RWPE2 (cell line): ENCODE results near the gene C1QL4.
A peak's percentile ranks its signal among the peaks of the same experiment; 100 is the strongest.

Experiments used
- ATAC-seq: fragments of 200-7000 bp; cut with Tn5 transposase; 3 replicates; pipeline ENCODE4 v1.9.1; 2021; ENCODE audit warnings: low read depth
- DNase-seq: peaks from one replicate; pipeline ENCODE4 v3.0.0-alpha.2; 2020; ENCODE audit warnings: low spot score
- H3K27ac ChIP-seq: fragments of 450-650 bp; 2 replicates; pipeline ENCODE4 v1.5.1; 2017; ENCODE audit warnings: mild to moderate bottlenecking; ENCODE audit not compliant: poor library complexity, severe bottlenecking
- H3K27me3 ChIP-seq: fragments of 250-450 bp; sonication (Bioruptor Pico); 2 replicates; pipeline ENCODE4 v1.5.1; 2021; ENCODE audit warnings: mild to moderate bottlenecking, moderate library complexity; ENCODE audit not compliant: insufficient read depth, poor library complexity, severe bottlenecking
- H3K36me3 ChIP-seq: fragments of 250-450 bp; sonication (Bioruptor Pico); 2 replicates; pipeline ENCODE4 v1.5.1; 2020; ENCODE audit warnings: low read depth, mild to moderate bottlenecking, moderate library complexity
- H3K4me1 ChIP-seq: fragments of 250-450 bp; sonication (Bioruptor Pico); 2 replicates; pipeline ENCODE4 v1.5.1; 2021; ENCODE audit warnings: mild to moderate bottlenecking, moderate library complexity; ENCODE audit not compliant: insufficient read depth, poor library complexity, severe bottlenecking
- H3K4me3 ChIP-seq: fragments of 250-450 bp; sonication (Bioruptor Pico); 2 replicates; pipeline ENCODE4 v1.5.1; 2021; ENCODE audit warnings: mild to moderate bottlenecking, moderate library complexity; ENCODE audit not compliant: severe bottlenecking
- H3K9me3 ChIP-seq: fragments of 250-450 bp; sonication (Bioruptor Pico); 2 replicates; pipeline ENCODE4 v1.5.1; 2021; ENCODE audit warnings: mild to moderate bottlenecking, moderate library complexity; ENCODE audit not compliant: severe bottlenecking
- TF ChIP-seq, protein P1 (sequence below): fragments of 450-650 bp; IDR thresholded peaks from one replicate; pipeline ENCODE4 v1.5.1; 2017; ENCODE audit warnings: mild to moderate bottlenecking, moderate library complexity; ENCODE audit not compliant: poor library complexity, severe bottlenecking

C1QL4 gene

GRCh38 chr12:49301760-49302159 is 35.2 kb downstream of the C1QL4 start:
- no peak overlapping the region for H3K4me3 ChIP-seq
- no peak for ATAC-seq
- no peaks in the 10 kb centered on the region for H3K9me3 ChIP-seq
- H3K27ac ChIP-seq = no peak overlapping the region
- H3K27me3 ChIP-seq = peaks cover 10% of the 10 kb centered on the region
- DNase-seq = no peak
- H3K4me1 ChIP-seq = no peaks in the 10 kb centered on the region
- TF ChIP-seq, protein P1, sequence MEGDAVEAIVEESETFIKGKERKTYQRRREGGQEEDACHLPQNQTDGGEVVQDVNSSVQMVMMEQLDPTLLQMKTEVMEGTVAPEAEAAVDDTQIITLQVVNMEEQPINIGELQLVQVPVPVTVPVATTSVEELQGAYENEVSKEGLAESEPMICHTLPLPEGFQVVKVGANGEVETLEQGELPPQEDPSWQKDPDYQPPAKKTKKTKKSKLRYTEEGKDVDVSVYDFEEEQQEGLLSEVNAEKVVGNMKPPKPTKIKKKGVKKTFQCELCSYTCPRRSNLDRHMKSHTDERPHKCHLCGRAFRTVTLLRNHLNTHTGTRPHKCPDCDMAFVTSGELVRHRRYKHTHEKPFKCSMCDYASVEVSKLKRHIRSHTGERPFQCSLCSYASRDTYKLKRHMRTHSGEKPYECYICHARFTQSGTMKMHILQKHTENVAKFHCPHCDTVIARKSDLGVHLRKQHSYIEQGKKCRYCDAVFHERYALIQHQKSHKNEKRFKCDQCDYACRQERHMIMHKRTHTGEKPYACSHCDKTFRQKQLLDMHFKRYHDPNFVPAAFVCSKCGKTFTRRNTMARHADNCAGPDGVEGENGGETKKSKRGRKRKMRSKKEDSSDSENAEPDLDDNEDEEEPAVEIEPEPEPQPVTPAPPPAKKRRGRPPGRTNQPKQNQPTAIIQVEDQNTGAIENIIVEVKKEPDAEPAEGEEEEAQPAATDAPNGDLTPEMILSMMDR = no peak
- H3K36me3 ChIP-seq = no peaks in the 10 kb centered on the region

DNA sequence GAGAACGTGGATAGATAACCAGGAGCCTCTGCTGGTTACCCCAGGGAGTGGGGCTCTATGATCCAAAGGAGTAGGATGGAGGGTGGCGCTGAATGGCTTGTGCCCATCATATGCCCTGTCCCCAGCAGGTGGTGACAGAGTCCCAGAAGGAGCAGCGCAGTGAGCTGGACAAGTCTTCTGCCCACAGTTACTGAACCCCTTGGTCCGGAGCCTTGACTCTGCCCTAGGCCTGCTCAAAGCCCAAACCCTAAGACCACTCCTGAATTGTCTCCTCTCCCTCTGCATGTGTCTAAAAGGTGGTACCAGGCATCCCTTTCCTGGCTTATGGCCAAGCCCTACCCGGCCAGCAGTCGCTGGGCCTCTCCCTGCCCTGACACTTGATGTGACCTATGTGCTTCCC is 38.8 kb downstream of the C1QL4 start:
- 0 out of 3 replicates have a peak, but pooled peaks have one; percentile 9 for ATAC-seq

GRCh38 chr12:49297695-49298060 is 39.3 kb downstream of the C1QL4 start:
- Histone ChIP-seq H3K36me3 (no peaks in the 10 kb centered on the region), H3K27me3 (peaks cover 24% of the 10 kb centered on the region), H3K27ac (no peak overlapping the region), H3K4me1 (no peaks in the 10 kb centered on the region), H3K4me3 (peak overlapping the region; percentile 27), H3K9me3 (no peaks in the 10 kb centered on the region)
- TF ChIP-seq, protein P1 = no peak
- peak; percentile 38 for DNase-seq
- no peak; the same call in 2 of the 3 replicates for ATAC-seq

More for the DNA sequence above, 38.8 kb downstream of the C1QL4 start:
- H3K4me1 ChIP-seq = no peaks in the 10 kb centered on the region
- H3K27me3 ChIP-seq = peaks cover 24% of the 10 kb centered on the region
- TF ChIP-seq, protein P1 = no peak
- H3K36me3 ChIP-seq = no peaks in the 10 kb centered on the region
- no peaks in the 10 kb centered on the region for H3K9me3 ChIP-seq
- no peak overlapping the region for H3K4me3 ChIP-seq
- peak; percentile 45 for DNase-seq
- H3K27ac ChIP-seq = no peak overlapping the region

DNA sequence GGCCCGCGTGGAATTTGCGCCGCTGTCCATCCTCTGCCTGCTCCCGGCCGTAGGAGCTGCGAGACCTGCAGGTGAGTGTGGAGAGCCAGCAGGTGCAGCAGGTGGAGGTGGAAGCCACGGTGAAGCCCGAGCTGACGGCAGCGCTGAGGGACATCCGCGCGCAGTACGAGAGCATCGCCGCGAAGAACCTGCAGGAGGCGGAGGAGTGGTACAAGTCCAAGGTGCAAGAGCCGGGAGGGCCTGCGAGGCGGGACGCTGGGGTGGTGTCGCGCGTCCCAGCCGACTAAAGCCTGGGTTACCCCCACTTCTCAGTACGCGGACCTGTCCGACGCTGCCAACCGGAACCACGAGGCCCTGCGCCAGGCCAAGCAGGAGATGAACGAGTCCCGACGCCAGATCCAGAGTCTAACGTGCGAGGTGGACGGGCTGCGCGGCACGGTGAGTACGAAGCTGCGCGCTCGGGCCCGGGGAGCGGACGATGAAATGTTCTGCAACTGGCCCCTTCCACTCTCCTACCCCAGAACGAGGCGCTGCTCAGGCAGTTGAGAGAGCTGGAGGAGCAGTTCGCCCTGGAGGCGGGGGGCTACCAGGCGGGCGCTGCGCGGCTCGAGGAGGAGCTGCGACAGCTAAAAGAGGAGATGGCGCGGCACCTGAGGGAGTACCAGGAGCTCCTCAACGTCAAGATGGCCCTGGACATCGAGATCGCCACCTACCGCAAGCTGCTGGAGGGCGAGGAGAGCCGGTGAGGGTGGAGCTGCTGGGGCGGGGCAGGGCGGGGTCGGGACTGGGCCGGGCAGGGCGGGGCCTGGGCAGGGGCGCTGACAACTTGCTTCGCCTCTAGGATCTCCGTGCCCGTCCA is 39.9 kb downstream of the C1QL4 start:
- Histone ChIP-seq H3K27ac (no peak overlapping the region), H3K4me1 (no peaks in the 10 kb centered on the region), H3K9me3 (no peaks in the 10 kb centered on the region), H3K36me3 (no peaks in the 10 kb centered on the region), H3K27me3 (peaks cover 24% of the 10 kb centered on the region), H3K4me3 (peak overlapping the region; percentile 27)
- TF ChIP-seq, protein P1 = peak; percentile 66
- peak; percentile 79 for ATAC-seq
- peak; percentile 76 for DNase-seq
